Measurements from ENCODE around the gene SEPTIN6. TPM values are rescaled to one million over a fixed set of nuclear protein-coding genes. Genes with fewer than 3 reads are reported as not detected.

SEPTIN6 gene
- total and polyA plus RNA-seq, 2 experiments from 2014 or later = 51.0 to 78.7 TPM

GRCh38 chrX:119690921-119691716 is 1.8 kb downstream of the SEPTIN6 start:
- H3K9me3 ChIP-seq (ENCODE audit: low read depth) = no peaks in the 10 kb centered on the region
- peaks cover 18% of the 10 kb centered on the region for H3K4me1 ChIP-seq (ENCODE audit: low read depth)
- H3K4me3 ChIP-seq = no peak overlapping the region
- no peaks in the 10 kb centered on the region for H3K36me3 ChIP-seq
- H3K27me3 ChIP-seq = no peaks in the 10 kb centered on the region
- no peak for TF ChIP-seq CTCF (IDR thresholded peaks at IDR 0.05; ENCODE audit: low read depth, low read length)
- H3K27ac ChIP-seq = no peak overlapping the region
- DNase-seq (ENCODE audit: low read depth in 1 of 2, low spot score in 1 of 2) = peak in 1 of 2 donors; percentile 70

GRCh38 chrX:119688911-119689321 is 4.1 kb downstream of the SEPTIN6 start:
- no peaks in the 10 kb centered on the region for H3K27me3 ChIP-seq
- H3K4me3 ChIP-seq = no peak overlapping the region
- TF ChIP-seq CTCF (IDR thresholded peaks at IDR 0.05; ENCODE audit: low read depth, low read length) = no peak
- DNase-seq (ENCODE audit: low read depth in 1 of 2, low spot score in 1 of 2) = no peak
- H3K27ac ChIP-seq = no peak overlapping the region
- H3K36me3 ChIP-seq = no peaks in the 10 kb centered on the region
- peaks cover 21% of the 10 kb centered on the region for H3K4me1 ChIP-seq (ENCODE audit: low read depth)
- no peaks in the 10 kb centered on the region for H3K9me3 ChIP-seq (ENCODE audit: low read depth)

GRCh38 chrX:119687661-119688413 is 5.1 kb downstream of the SEPTIN6 start:
- no peak overlapping the region for H3K4me3 ChIP-seq
- no peak for DNase-seq (ENCODE audit: low read depth in 1 of 2, low spot score in 1 of 2)

GRCh38 chrX:119686087-119686691 is 6.8 kb downstream of the SEPTIN6 start:
- H3K9me3 ChIP-seq (ENCODE audit: low read depth) = no peaks in the 10 kb centered on the region
- peaks cover 17% of the 10 kb centered on the region for H3K4me1 ChIP-seq (ENCODE audit: low read depth)
- no peak for TF ChIP-seq CTCF (IDR thresholded peaks at IDR 0.05; ENCODE audit: low read depth, low read length)
- H3K36me3 ChIP-seq = no peaks in the 10 kb centered on the region
- no peaks in the 10 kb centered on the region for H3K27me3 ChIP-seq
- peak; percentile 20 to 39 for DNase-seq (ENCODE audit: low read depth in 1 of 2, low spot score in 1 of 2)
- peak overlapping the region; percentile 85 for H3K27ac ChIP-seq
- no peak overlapping the region for H3K4me3 ChIP-seq

More at GRCh38 chrX:119687661-119688413, 5.1 kb downstream of the SEPTIN6 start:
- Histone ChIP-seq H3K36me3 (no peaks in the 10 kb centered on the region), H3K9me3 (ENCODE audit: low read depth) (no peaks in the 10 kb centered on the region), H3K27ac (no peak overlapping the region), H3K27me3 (no peaks in the 10 kb centered on the region), H3K4me1 (ENCODE audit: low read depth) (peaks cover 21% of the 10 kb centered on the region)
- no peak for TF ChIP-seq CTCF (IDR thresholded peaks at IDR 0.05; ENCODE audit: low read depth, low read length)

- peak overlapping the region; percentile 85 for H3K27ac ChIP-seq
- no peak overlapping the region for H3K4me3 ChIP-seq
- TF ChIP-seq CTCF (IDR thresholded peaks at IDR 0.05; ENCODE audit: low read depth, low read length) = no peak
- no peaks in the 10 kb centered on the region for H3K27me3 ChIP-seq
- DNase-seq (ENCODE audit: low read depth in 1 of 2, low spot score in 1 of 2) = no peak
- H3K9me3 ChIP-seq (ENCODE audit: low read depth) = no peaks in the 10 kb centered on the region
- peaks cover 13% of the 10 kb centered on the region for H3K4me1 ChIP-seq (ENCODE audit: low read depth)
- H3K36me3 ChIP-seq = no peaks in the 10 kb centered on the region
Measured at GRCh38 chrX:119685225-119686066, 7.5 kb downstream of the SEPTIN6 start.

Data from cardiac muscle cell (in vitro differentiated cells and primary cell).